ENCODE data around the gene CTIF. TPM values are rescaled to one million over a fixed set of nuclear protein-coding genes. Genes with fewer than 3 reads are reported as not detected.

The CTIF gene
- total RNA-seq, 1 experiment from 2014 or later: 8.2 TPM

DNA sequence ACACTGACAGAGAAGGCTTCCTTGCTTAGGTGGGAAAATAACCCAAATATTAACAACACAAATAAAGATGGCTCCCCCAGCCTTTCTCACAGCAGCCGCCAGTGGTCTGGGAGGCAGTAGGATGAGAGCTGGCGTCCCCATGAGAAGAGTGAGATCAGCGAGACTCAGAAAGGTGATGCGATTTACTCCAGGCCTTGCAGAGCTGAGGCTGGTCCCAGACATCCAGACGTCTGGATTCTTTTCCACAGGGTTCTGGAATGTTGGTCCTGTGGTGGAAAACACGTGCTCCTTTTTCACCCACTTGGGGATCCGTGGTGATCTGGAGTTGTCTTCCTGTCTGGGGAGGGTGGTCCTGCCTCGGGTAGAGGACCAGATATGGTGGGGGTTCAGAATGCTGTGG is 190.6 kb downstream of the CTIF start:
- DNase-seq (ENCODE audit: low read depth): no peak

DNA sequence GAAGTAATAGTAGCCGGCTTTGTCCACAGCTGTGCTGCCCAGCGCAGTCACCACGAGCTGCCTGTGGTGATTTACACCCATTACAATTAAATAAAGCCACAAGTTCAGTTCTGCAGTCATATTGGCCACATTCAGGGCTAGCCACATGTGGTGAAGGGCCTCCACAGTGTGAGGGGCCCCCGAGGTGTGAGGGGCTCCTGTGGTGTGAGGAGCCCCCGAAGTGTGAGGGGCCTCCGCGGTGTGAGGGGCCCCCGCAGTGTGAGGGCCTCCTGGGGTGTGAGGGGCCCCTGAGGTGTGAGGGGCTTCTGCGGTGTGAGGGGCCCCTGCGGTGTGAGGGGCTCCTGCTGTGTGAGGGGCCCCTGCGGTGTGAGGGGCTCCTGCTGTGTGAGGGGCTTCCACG is 191.2 kb downstream of the CTIF start:
- DNase-seq (ENCODE audit: low read depth): no peak

DNA sequence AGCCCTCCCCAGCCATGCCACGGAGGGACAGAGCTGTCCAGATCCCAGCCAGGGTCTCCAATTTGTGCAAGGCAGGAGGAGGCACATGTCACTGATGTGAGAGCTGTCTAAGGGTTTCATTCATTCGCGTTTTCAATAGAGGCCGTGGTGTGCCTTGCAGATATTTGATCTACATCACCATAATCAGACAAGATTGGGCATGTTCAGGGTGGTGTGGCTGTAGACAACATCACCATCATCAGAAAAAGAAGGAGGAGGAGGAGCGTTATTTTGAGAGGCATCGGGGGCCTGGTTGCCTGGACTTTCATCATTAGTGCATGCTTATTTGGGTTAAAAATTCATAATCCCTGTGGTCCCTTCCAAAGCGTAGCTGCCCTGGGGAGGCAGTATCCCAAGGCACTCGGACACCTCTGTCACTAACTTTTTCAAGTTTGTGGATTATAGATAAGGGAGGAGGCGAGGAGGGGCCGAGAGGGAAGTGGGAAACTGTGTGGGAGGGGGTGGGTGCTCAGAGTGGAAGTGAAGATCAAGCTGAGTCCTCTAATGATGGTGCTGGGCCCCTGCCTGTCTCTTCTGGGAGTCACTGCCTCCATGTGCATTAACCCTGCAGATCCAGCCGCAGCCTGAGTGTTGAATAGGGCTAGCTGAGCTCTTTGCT is 194.1 kb downstream of the CTIF start:
- no peak for DNase-seq (ENCODE audit: low read depth)

DNA sequence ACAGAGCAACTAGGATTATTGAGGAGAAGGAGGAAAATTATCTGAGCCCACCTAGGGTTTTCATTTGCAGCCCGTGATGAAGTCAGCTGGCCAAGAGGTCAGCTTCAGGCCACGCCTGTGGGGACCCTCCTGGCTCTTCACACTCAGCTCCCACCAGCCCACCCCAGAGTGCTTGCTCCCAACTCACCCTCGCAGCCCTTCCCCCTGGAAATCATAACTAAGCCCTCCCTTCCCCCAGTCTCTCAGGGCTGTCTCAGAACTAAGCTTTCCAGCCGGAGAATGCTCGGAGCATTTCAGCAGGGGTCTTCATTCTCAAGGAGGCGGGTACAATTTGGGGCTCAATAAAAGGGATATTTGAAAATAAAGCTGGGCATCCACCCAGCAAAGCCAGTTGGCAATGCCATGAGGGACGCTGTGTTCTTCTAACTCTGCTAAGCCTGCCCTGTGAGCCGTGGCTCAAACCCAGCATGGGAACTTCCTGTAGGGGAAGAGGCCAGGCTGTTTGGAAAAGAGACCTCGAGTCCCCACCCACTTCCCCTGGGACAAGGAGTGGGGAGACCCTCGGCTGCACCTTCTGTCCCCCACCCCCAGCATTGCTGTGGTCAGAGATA is 194.9 kb downstream of the CTIF start:
- DNase-seq (ENCODE audit: low read depth): no peak

DNA sequence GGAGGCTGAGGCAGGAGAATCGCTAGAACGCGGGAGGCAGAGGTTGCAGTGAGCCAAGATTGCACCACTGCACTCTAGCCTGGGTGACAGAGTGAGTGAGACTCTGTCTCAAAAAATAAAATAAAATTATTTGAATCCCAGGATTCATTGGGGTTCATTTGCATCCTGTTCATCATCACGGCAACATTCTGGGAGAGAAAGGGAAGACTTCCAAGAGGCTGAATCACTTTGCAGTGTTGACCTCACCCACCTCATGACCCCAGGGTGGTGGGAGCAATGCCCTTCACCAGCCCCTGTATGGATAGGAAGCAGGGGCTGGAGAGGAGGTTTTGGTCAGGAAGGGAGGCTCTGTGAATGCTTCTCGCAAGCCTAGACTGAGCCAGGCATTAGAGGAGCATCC is 195.6 kb downstream of the CTIF start:
- DNase-seq (ENCODE audit: low read depth): no peak

DNA sequence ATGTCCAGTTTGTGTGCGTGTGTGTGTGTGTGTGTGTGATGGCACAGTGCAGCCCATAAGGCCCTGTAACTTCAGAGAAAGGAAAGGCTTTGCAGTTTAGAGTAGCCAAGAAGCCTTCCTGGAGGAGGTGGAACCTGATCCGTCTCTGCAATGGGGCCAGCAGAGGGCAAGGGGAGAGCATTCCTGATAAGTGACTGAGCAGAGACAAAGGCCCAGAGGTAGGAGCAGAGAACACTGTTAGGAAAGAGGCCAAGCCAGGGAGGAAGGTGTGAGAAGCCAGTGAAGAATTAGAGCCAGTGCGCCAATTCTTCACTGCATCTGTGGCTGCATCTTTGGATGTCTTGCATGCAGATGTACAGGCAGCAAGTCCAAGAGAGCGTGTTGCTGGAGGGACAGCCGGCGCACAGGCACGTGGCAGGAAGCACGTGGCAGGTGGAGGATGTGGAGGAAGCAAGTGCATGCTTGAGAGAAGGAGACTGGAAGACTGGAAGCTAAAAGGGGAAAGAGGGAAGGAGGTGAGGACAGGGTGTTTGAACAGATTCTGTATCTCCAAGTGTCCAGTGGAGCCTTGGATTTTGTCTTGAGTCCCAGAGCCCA is 196.3 kb downstream of the CTIF start:
- peak; percentile 36 for DNase-seq (ENCODE audit: low read depth)

DNA sequence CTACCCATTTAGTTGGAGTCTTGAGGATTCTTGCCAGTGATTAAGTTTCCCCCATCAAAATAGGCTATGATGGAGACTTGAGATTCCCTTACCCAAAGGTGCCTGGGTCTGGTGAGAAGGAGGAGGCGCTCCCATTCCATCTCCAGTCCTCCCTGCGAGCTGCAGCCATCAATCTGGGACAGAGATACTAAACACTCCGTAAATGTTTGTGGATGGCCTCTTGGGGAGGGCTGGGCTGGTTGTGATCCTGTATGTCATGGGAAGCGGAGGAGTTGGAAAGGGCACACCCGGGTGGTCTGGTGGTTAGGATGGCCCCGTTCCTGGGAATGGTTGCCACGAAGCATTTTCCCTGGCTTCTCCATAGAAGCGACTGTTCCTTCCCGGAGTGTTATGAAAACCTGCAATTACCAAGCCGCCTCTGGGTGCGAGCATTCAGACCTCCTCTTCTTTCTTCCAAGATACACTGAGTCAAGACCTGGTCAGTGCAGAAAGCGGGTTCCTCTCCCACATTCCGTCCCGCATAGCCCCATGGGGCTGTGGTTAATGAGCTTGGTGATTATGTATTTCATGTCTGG is 196.9 kb downstream of the CTIF start:
- no peak for DNase-seq (ENCODE audit: low read depth)

DNA sequence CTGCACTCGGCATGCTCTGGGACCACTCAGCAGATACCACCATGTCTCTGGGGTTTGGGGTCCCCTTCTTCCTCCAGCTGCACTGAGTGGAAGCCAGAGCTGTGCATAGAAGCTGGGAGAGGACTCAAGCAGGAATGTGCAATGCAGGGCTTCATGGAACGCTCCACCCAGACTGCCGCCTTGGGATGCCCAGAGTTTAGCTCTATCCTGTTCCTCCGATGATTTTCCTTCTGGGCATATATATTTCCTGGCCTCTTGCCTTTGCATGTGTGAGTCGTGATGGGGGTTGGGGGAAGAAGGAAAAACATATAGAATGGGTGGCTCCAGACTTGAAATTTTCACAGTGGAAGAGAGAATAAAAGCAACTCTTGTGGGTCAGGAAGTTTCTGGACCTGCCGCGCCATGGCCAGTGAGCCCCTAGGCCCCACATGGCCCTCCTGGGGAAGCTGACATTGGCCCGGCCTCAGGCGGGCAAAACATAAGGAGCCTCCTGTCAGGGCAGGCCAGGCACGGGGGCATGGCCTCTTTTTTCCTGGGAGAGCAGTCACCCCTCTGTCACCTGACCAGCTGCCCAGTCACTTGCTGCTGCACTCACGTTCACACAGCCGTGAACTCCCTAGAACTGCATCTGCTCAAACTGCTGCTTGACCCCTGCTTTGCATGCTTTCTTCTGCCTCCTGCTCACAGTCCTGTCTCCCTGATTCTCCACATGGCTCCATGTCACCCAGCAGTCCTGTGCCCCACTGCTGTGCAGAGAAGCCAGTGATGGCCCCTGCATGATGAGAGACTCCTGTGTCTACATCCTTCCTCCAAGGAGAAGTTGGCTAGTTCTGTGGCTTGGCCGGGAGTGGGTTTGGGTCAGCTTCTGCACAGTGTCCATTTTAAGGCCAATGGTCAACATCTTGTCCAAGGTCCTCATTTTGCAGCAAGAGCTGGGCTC is 197.8 kb downstream of the CTIF start:
- DNase-seq (ENCODE audit: low read depth): no peak

DNA sequence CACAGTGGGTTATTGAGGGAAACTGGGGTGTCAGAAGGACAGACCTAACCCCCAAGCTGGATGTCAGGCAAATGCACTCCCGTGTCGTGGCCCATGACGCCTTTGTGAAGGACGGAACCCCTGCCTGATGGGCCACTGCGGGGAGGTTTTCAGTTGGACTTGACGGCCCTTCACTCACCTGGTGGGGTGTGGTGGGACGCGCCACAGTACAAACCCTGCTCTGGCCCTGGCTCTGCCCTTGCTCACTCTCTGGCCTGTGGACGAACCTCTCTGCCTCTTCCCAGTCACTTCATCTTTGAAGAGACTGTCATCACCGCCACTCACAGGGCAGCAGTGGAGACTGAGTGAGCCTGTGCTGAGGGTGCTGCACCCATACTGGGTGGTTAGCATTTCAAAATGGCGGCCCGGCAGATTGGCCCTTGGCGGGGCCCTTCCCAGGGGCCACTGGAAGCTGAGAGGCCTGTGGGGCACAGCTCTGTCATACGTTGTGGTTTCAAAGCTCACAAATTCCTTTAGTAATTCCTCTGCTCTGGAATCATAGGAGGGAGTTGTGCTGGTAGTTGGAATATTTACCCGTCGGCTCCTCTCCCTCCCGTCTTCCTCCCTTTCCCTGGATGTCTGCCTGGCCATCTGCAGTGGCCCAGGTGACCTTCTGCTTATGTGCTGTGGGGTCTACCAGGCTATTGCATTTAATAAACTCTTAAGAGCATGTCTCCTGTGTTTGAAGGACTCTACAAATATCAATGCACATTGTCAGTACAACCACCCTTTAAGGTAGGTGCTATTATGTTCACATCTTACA is 200.6 kb downstream of the CTIF start:
- no peak for DNase-seq (ENCODE audit: low read depth)

DNA sequence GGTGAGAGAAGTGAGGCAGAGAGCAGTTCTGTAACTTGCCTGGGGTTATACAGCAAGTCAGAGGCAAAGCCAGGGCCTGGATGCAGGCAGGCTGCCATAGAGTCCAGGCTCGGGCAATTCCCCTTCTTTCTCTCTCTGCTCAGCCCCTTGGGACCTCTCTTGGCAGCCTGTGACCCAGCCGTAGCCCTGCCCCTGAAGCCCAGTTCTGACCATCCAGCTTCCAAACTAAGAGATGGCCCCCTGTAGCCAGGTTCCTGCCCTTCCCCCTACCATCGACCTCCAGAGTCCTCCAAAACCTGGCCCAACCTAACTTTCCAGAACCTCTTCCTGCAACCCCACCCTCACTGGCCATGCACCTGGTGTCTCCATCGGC is 201.2 kb downstream of the CTIF start:
- no peak for DNase-seq (ENCODE audit: low read depth)

DNA sequence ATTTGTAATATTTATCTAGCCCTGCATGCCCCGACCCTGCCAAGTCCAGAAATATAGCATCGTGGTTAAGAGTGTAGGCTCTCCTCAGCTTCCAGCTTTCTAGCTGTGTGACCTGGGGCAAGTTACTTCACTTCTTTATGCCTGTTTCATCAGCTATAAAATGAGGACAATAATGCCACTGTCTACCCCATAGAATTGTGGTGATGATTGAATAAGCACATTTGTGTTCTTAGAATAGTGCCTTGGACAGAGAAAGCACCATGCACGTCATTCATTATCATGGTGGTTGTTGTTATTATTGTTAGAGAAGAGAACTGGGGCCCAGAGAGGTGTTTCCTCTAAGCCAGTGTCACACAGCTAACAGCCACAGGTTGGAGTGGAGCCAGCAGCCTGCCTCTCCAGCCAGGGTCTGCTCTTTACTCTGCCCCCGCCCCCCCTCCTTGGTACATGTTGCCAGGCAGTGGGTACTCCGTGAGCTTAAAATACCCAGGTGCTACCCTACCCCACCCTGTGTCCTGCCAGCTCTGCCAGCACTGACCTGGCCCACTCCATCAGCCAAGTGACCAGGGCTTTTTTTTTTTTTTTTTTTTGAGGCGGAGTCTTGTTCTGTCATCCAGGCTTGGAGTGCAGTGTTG is 202.1 kb downstream of the CTIF start:
- no peak for DNase-seq (ENCODE audit: low read depth)

DNA sequence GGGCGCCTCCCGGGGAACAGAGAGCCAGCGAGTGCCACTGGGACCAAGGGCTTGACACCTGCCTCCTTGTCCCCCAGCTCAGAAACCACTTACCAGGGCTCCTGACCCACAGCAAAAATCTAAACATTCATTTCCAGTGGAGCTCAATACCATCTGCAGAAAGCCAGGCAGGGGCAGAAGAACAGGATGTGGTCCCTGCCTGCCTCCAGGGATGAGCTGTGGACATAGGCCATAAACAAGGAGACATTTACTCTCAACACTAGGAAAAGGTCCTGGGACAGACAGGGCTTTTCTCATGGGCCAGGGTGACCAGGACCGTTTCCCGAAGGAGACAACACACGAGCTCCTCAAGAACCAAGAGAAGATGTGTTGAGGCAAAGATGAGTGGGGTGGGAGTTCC is 203.0 kb downstream of the CTIF start:
- no peak for DNase-seq (ENCODE audit: low read depth)

DNA sequence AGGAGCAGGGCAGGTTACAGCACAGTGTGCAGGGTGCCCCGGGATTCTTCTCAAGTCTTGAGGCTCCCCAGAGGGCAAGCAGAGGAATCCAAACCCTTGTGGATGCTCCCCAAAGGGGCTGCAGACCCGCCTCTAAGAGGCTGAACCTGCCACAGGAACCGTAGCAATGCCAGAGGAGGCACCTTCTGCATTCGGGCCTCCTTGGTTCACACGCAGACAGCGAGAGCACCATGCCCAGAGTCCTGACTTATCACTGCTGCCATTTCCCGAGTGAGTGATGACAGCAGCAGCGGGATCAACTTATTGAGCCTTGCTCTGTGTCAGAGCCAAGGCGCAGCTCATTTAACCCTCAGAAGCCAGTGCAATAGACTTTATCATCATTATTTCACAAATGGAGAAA is 203.5 kb downstream of the CTIF start:
- no peak for DNase-seq (ENCODE audit: low read depth)

DNA sequence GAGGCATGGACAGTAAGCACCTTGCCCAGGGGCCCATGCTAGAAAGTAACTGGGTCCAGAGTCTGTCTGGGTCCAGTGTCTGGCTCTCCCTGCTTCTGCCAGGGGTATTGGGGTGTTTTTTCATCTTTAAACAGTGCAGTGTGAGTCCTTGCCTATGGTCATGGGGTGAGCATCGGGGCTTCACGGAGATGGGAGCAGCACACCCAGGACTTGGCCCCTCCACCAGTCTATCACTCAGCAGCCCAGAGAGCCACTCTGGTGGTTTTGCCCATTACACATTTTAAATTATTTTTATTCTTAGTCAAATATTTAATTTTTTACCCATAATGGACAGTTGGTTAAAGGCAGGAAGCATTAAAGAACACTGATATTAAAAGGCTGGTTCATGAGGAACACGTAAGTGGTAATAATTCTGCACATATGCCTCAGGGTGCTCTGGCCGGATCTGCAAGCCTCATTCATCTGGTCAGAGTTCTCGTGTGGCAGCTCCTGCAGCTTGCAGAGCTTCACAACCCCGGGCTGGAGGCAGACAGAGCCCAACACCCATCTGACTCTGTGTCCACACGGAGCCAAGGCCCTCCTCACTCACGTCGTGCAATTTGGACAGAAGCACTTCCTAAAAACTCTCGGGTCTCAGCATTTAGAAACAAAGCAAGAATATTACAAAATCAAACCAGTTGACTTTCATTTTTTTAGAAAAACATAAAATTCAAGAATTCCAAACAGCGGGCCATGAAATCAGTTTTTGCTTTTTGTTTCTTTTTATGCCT is 204.1 kb downstream of the CTIF start:
- no peak for DNase-seq (ENCODE audit: low read depth)

DNA sequence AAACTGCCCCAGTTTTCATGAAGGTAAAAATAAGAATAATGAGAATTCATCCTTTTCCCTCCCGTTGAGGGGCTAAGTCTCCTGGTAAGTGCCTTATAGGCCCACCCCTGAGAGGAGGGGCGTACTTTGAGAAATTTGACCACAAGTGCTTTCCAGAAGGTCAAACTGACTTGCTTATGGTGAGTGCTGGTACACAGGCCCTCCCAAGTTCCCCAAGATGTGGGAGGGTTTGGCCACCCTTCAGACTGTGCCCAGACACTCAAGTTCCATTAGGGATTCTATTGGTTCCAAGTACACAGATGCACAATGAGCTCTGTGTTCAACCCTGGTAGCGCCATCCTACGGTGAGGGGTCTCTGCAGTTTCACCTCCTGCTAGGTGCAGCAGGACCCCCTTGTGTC is 205.1 kb downstream of the CTIF start:
- no peak for DNase-seq (ENCODE audit: low read depth)

DNA sequence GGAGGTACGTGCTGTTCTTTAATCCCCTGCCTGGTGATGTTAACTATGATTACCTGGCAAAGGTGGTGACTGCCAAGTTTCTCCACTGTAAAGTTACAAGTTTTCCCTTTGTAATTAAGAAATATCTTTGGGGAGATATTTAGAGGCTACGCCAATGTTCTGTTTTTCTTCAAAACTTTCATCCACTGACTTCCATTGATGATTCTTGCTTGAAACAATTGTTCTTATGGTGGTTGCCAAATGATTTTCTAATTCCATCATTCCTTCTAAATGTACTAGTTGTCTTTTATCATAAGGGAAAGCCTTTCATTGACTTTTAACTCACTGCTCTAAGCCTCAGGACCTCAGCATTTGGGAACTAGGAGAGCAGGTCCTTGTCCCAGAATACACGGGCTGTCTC is 206.5 kb downstream of the CTIF start:
- no peak for DNase-seq (ENCODE audit: low read depth)

DNA sequence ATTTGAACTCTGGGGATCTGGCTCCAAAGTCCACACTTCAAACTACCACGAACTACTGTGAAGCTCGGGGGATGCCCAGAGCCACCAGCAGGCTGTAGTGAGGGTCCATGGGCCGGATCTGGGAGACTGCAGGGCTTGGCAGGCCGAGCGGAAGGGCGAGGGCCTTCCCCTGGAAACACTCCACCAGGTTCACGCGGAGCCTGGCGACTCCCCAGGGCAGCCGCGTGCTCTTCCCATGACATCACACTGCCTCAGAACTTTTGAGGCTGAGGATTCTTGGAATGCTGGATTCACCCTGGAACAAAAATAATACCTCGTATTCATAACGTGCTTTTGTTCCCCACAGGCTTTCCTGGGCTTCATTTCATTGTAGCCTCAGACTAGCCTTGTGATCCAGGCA is 210.9 kb downstream of the CTIF start:
- DNase-seq (ENCODE audit: low read depth): peak; percentile 46

DNA sequence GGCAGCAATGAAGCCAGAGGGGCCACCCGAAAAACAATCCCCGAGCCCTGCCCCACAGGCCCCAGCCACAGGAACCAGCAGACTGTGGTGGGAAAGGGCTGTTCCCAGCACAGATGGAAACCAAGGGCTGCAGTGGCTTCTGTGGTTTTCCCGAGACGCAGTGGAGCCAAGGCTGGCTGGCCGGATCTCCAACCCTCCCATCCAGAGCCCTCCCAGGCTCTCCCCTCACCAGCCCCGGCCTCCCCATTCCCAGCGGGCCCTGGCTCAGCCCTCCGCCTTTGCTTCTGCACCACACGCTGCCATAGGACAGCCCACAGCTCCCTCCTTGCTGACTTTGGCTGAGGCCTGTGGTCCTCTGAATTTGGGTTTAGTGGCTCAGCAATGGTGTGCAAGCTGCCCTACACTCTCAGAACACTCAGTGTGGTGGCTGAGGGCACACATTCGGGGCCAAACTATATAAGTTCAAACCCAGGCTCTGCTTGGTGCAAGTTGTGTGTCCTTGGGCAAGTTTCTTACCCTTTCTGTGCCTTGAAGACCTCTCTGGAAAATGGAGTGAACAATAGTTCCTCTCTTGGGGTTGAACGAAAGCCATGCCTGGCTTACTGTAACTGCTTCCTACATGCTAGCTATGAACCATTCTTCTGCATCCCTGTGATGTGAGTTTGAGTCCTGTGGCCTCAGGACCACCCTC is 211.8 kb downstream of the CTIF start:
- no peak for DNase-seq (ENCODE audit: low read depth)

DNA sequence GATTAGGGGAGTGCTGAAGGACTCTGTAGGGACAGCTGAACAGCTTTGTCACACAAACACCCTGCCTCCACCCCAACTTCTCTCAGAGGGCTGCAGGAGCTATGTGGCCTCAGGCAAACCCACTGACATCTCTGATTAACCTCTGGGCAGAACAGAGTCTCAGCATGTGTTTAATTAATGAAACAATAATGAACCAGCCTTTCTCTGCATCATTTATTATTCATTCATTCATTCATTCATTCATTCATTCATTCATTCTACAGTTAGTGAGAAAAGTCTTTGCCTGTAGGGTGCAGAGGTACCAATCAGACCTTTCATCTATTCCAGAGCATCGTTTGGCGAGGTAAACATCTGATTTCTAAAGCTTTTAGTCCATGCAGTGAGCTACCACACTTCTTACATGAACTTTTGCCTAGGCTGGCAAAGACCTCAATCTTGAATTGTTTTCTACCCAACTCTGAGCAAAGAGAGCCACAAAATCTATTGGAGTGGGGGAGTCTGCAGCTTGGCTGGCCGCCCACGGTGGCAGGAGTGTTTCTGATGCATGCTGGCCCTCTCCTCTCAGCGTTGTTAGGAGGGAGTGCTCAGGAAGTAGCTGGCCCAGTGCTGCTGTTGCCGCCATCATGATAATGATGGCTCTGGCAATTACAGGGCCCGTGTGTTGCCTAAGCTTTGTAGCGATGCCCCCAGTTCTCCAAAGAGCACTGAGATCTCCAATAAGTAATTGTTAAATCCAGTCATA is 213.1 kb downstream of the CTIF start:
- DNase-seq (ENCODE audit: low read depth): peak; percentile 21
